Measurements from ENCODE around the gene HORMAD2. TPM values are rescaled to one million over a fixed set of nuclear protein-coding genes. Genes with fewer than 3 reads are reported as not detected.

Gene HORMAD2
- total RNA-seq, 1 experiment from 2014 or later: not detected

GRCh38 chr22:30206944-30207343, 126.7 kb downstream of the HORMAD2 start:
- peak overlapping the region; percentile 99 for H3K27ac Mint-ChIP-seq (ENCODE audit: unreplicated experiment)
- intact Hi-C loops (cut with micrococcal nuclease; ENCODE audit: unreplicated experiment): no loop called here
- peaks cover 82% of the 10 kb centered on the region for H3K4me1 Mint-ChIP-seq (ENCODE audit: low read depth, unreplicated experiment)
- no TSS peak for BruUV-seq (replicated peaks)
- CTCF ChIA-PET: interaction anchor here (0.5 to 1.5 kb wide), 3 partner anchors 11 to 44 kb away, joined by 3 to 6 read pairs (median 3); no protein-coding TSS in a partner anchor
- H3K36me3 Mint-ChIP-seq (ENCODE audit: insufficient read depth, unreplicated experiment): peaks cover 67% of the 10 kb centered on the region
- no peaks in the 10 kb centered on the region for H3K27me3 Mint-ChIP-seq (ENCODE audit: unreplicated experiment)
- DNase-seq: peak; percentile 92
- no peaks in the 10 kb centered on the region for H3K9me3 Mint-ChIP-seq (ENCODE audit: low read depth, unreplicated experiment)
- TF ChIP-seq, protein P1, sequence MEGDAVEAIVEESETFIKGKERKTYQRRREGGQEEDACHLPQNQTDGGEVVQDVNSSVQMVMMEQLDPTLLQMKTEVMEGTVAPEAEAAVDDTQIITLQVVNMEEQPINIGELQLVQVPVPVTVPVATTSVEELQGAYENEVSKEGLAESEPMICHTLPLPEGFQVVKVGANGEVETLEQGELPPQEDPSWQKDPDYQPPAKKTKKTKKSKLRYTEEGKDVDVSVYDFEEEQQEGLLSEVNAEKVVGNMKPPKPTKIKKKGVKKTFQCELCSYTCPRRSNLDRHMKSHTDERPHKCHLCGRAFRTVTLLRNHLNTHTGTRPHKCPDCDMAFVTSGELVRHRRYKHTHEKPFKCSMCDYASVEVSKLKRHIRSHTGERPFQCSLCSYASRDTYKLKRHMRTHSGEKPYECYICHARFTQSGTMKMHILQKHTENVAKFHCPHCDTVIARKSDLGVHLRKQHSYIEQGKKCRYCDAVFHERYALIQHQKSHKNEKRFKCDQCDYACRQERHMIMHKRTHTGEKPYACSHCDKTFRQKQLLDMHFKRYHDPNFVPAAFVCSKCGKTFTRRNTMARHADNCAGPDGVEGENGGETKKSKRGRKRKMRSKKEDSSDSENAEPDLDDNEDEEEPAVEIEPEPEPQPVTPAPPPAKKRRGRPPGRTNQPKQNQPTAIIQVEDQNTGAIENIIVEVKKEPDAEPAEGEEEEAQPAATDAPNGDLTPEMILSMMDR (IDR thresholded peaks at IDR 0.05; ENCODE audit: unreplicated experiment): no peak
- peak overlapping the region; percentile 33 for H3K4me3 Mint-ChIP-seq (ENCODE audit: low read depth, unreplicated experiment)

DNA sequence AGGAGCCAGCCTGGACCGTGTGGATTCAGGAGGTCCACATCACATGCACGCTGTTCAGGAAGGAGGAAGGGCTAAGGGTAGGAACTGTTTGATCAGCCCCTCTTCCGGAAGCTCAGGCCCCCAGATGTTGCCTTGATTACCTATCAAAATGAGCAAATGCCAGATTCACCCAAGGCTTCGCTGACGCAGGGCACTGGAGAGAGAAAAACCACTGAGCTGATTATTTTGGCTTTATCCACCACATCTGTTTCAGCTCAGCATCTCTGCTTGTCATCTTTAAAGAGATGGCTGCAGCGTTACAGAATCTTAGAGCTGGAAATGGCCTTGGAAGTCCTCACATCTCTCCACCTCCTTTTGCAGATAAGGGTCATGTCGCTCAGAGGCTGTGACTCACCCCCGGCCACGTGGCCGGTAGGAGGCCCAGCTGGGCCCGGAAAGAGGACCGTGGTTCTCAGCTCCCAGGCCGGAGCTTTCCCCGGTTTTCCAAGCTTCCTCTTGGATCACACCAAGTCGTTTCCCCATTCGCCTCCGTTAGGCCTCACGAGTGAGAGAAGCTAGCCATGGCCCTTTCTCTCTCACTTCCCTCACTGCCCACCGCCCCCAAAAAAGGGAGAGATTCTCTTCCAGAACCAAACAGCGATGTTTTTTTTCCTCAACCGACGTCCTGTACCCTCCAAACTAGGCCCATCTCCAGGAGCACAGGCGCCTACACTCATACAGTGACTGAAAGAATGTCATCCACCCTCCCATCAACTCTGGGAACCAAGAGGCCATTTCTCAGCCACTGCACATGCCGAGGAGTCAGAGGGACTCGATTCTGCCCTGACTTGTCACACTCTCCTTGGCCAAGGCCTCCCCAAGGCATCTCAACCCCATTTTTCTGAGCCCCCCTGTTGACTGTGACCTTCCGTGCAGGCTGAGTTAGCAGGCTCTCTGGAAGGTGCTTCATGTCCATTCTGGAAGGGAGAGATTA, 128.7 kb downstream of the HORMAD2 start:
- TF ChIP-seq, protein P1 (IDR thresholded peaks at IDR 0.05; ENCODE audit: unreplicated experiment): no peak

DNA sequence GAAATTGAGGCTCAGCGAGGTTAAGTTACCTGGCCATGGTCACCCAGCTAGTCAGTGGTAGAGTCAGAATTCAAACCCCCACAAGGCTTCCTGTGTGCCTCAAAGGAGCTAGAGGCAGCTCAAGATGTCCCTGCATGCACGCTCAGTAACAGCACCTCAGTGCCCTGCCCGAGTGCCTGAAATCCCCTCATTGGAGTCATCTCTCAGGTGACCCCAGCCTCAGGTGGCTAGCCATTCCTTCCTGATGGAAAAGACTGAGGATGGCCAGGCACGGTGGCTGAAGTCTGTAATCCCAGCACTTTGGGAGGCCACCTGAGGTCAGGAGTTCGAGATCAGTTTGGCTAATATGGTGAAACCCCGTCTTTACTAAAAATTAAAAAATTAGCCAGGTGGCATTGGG, 129.4 kb downstream of the HORMAD2 start:
- H3K9me3 Mint-ChIP-seq (ENCODE audit: low read depth, unreplicated experiment): no peaks in the 10 kb centered on the region
- BruUV-seq (replicated peaks): TSS peak; percentile 59
- peaks cover 68% of the 10 kb centered on the region for H3K36me3 Mint-ChIP-seq (ENCODE audit: insufficient read depth, unreplicated experiment)
- peak overlapping the region; percentile 50 for H3K4me3 Mint-ChIP-seq (ENCODE audit: low read depth, unreplicated experiment)
- no peak for DNase-seq
- peaks cover 77% of the 10 kb centered on the region for H3K4me1 Mint-ChIP-seq (ENCODE audit: low read depth, unreplicated experiment)
- intact Hi-C loops (cut with micrococcal nuclease; ENCODE audit: unreplicated experiment): loop anchor here (1.0 to 2.0 kb wide), 4 partner anchors 13 to 101 kb away; no protein-coding TSS in a partner anchor
- TF ChIP-seq, protein P1 (IDR thresholded peaks at IDR 0.05; ENCODE audit: unreplicated experiment): no peak
- peak overlapping the region; percentile 99 for H3K27ac Mint-ChIP-seq (ENCODE audit: unreplicated experiment)
- CTCF ChIA-PET: interaction anchor here (1.0 to 3.1 kb wide), 7 partner anchors 14 to 102 kb away, joined by 3 to 16 read pairs (median 5); partner anchors contain the start of gene LIF
- H3K27me3 Mint-ChIP-seq (ENCODE audit: unreplicated experiment): no peaks in the 10 kb centered on the region

More for the DNA sequence above, 128.7 kb downstream of the HORMAD2 start:
- TSS peak; percentile 28 for BruUV-seq (replicated peaks)
- no peaks in the 10 kb centered on the region for H3K27me3 Mint-ChIP-seq (ENCODE audit: unreplicated experiment)
- H3K36me3 Mint-ChIP-seq (ENCODE audit: insufficient read depth, unreplicated experiment): peaks cover 69% of the 10 kb centered on the region
- intact Hi-C loops (cut with micrococcal nuclease; ENCODE audit: unreplicated experiment): no loop called here
- H3K9me3 Mint-ChIP-seq (ENCODE audit: low read depth, unreplicated experiment): no peaks in the 10 kb centered on the region
- CTCF ChIA-PET: interaction anchor here (0.7 to 3.1 kb wide), 6 partner anchors 13 to 104 kb away, joined by 3 to 16 read pairs (median 4); partner anchors contain the start of gene LIF
- peak; percentile 84 for DNase-seq
- peak overlapping the region; percentile 99 for H3K27ac Mint-ChIP-seq (ENCODE audit: unreplicated experiment)
- peaks cover 80% of the 10 kb centered on the region for H3K4me1 Mint-ChIP-seq (ENCODE audit: low read depth, unreplicated experiment)
- peak overlapping the region; percentile 50 for H3K4me3 Mint-ChIP-seq (ENCODE audit: low read depth, unreplicated experiment)

- H3K4me1 Mint-ChIP-seq (ENCODE audit: low read depth, unreplicated experiment): peaks cover 82% of the 10 kb centered on the region
- CTCF ChIA-PET: interaction anchor here (1.0 to 3.1 kb wide), 9 partner anchors 15 to 102 kb away, joined by 3 to 16 read pairs (median 5); partner anchors contain the start of gene LIF
- intact Hi-C loops (cut with micrococcal nuclease; ENCODE audit: unreplicated experiment): loop anchor here (1.0 to 2.0 kb wide), 4 partner anchors 14 to 102 kb away; no protein-coding TSS in a partner anchor
- peak overlapping the region; percentile 43 for H3K4me3 Mint-ChIP-seq (ENCODE audit: low read depth, unreplicated experiment)
- DNase-seq: peak; percentile 96
- peak overlapping the region; percentile 99 for H3K27ac Mint-ChIP-seq (ENCODE audit: unreplicated experiment)
- TF ChIP-seq, protein P1 (IDR thresholded peaks at IDR 0.05; ENCODE audit: unreplicated experiment): no peak
- H3K27me3 Mint-ChIP-seq (ENCODE audit: unreplicated experiment): no peaks in the 10 kb centered on the region
- peaks cover 68% of the 10 kb centered on the region for H3K36me3 Mint-ChIP-seq (ENCODE audit: insufficient read depth, unreplicated experiment)
- H3K9me3 Mint-ChIP-seq (ENCODE audit: low read depth, unreplicated experiment): no peaks in the 10 kb centered on the region
- TSS peak; percentile 88 for BruUV-seq (replicated peaks)
These were observed 130.1 kb downstream of the HORMAD2 start for GRCh38 chr22:30210235-30210909.

All from Calu3 (cell line).